ENCODE measurements around the gene TPRN. TPM values are rescaled to one million over a fixed set of nuclear protein-coding genes. Genes with fewer than 3 reads are reported as not detected.

Gene TPRN
- total and polyA plus RNA-seq, 9 of the 15 experiments (the other 6 are each of a cell fraction or from before 2014, with no cell fraction given): 0.31 to 31.9 (median 4.4) TPM

- TF ChIP-seq TCFL5 (CRISPR knock-in tag; conservative IDR thresholded peaks at IDR 0.05) (no peak), HNRNPUL1 (IDR thresholded peaks at IDR 0.05; ENCODE audit: low read length) (no peak; the same call in 1 of the 2 replicates), ZFP30 (CRISPR knock-in tag; IDR thresholded peaks at IDR 0.05; ENCODE audit: borderline replicate concordance) (no peak), NR1H2 (CRISPR knock-in tag; IDR thresholded peaks at IDR 0.05) (no peak), ZNF146 (CRISPR knock-in tag; IDR thresholded peaks at IDR 0.05; ENCODE audit: unreplicated experiment) (no peak), PRMT5 (CRISPR knock-in tag; IDR thresholded peaks at IDR 0.05) (no peak), TRIM25 (IDR thresholded peaks at IDR 0.05; ENCODE audit: borderline replicate concordance) (no peak), MEF2A (IDR thresholded peaks at IDR 0.05; ENCODE audit: control insufficient read depth, low read depth, low read length) (no peak), CGGBP1 (CRISPR knock-in tag; IDR thresholded peaks at IDR 0.05) (no peak), SUPT5H (IDR thresholded peaks at IDR 0.05) (peak; percentile 87), GABPB1 (CRISPR knock-in tag; IDR thresholded peaks at IDR 0.05) (no peak; the same call in 1 of the 2 replicates), ELK1 (CRISPR knock-in tag; IDR thresholded peaks at IDR 0.05) (no peak), RCOR1 (IDR thresholded peaks at IDR 0.05; ENCODE audit: borderline replicate concordance in 1 of 2, low read depth in 2 of 2, low read length in 2 of 2) (no peak), E2F6 (IDR thresholded peaks at IDR 0.05; ENCODE audit: borderline replicate concordance in 1 of 2, extremely low read depth in 1 of 2, insufficient read depth in 1 of 2, insufficient read length in 1 of 2, low read depth in 1 of 2, low read length in 1 of 2, poor library complexity in 1 of 2, severe bottlenecking in 1 of 2) (no peak), THRA (IDR thresholded peaks at IDR 0.05) (no peak), CSDE1 (IDR thresholded peaks at IDR 0.05) (no peak), ZSCAN29 (IDR thresholded peaks at IDR 0.05) (no peak), ELF1 (tag; IDR thresholded peaks at IDR 0.05) (no peak), RNF2 (IDR thresholded peaks at IDR 0.05) (no peak), MCM3 (IDR thresholded peaks at IDR 0.05) (no peak), ESRRA (IDR thresholded peaks at IDR 0.05; ENCODE audit: borderline replicate concordance, low read depth) (no peak), ZKSCAN8 (CRISPR knock-in tag; IDR thresholded peaks at IDR 0.05) (no peak), PHF20 (IDR thresholded peaks at IDR 0.05; ENCODE audit: partially characterized antibody) (no peak), SMARCB1 (IDR thresholded peaks at IDR 0.05; ENCODE audit: insufficient read length, low read depth) (no peak)
Observed at GRCh38 chr9:137243626-137244485, 43.3 kb upstream of the TPRN start (continued).
